Fibroblast of lung (primary cell): Measurements from ENCODE around the gene CAB39L. TPM values are rescaled to one million over a fixed set of nuclear protein-coding genes. Genes with fewer than 3 reads are reported as not detected.

Experiments used
- DNase-seq, 2 donors: peaks; one replicate each; pipeline versions ENCODE4 v3.0.0 to v3.0.0-alpha.2; 2010; ENCODE audit warnings: low read depth in 2 of 2
- H2AFZ ChIP-seq: 2 replicates; pipeline ENCODE4 v1.5.1; 2012; ENCODE audit warnings: low read length, control low read depth, inconsistent platforms
- H3K27ac ChIP-seq: 2 replicates; pipeline ENCODE4 v1.5.1; 2011; ENCODE audit warnings: low read length, control low read depth; ENCODE audit not compliant: insufficient read depth
- H3K27me3 ChIP-seq: 2 replicates; pipeline ENCODE4 v1.5.1; 2011; ENCODE audit warnings: mild to moderate bottlenecking, low read length; ENCODE audit not compliant: control insufficient read depth, insufficient read depth
- H3K36me3 ChIP-seq: 2 replicates; pipeline ENCODE4 v1.5.1; 2011; ENCODE audit warnings: low read length; ENCODE audit not compliant: control insufficient read depth, insufficient read depth
- H3K4me1 ChIP-seq: 2 replicates; pipeline ENCODE4 v1.5.1; 2011; ENCODE audit warnings: low read length; ENCODE audit not compliant: control insufficient read depth, insufficient read depth; ENCODE audit errors: extremely low read depth
- H3K4me2 ChIP-seq: 2 replicates; pipeline ENCODE4 v1.5.1; 2011; ENCODE audit warnings: low read length, control low read depth; ENCODE audit not compliant: insufficient read depth; ENCODE audit errors: extremely low read depth
- H3K4me3 ChIP-seq, 4 experiments: fragments of 200-600 bp in 1 of 4; sonication (generic) in 1 of 4; replicated peaks in 1 of 4; 2 replicates each; pipeline ENCODE4 v1.5.1; 2011 to 2016; ENCODE audit warnings: low read length in 4 of 4, low read depth in 3 of 4, mild to moderate bottlenecking in 3 of 4, control low read depth in 2 of 4, inconsistent platforms in 1 of 4, mixed read lengths in 1 of 4; ENCODE audit not compliant: insufficient read depth in 1 of 4; ENCODE audit errors: control extremely low read depth in 1 of 4
- H3K79me2 ChIP-seq: 2 replicates; pipeline ENCODE4 v1.5.1; 2012; ENCODE audit warnings: mild to moderate bottlenecking, low read length, inconsistent platforms; ENCODE audit not compliant: control insufficient read depth, insufficient read depth
- H3K9ac ChIP-seq: 2 replicates; pipeline ENCODE4 v1.5.1; 2011; ENCODE audit warnings: mild to moderate bottlenecking, low read length, control low read depth; ENCODE audit not compliant: insufficient read depth
- H3K9me3 ChIP-seq: 2 replicates; pipeline ENCODE4 v1.5.1; 2012; ENCODE audit warnings: low read depth, low read length; ENCODE audit not compliant: control insufficient read depth, insufficient read depth
- H4K20me1 ChIP-seq: 2 replicates; pipeline ENCODE4 v1.5.1; 2011; ENCODE audit warnings: low read length; ENCODE audit not compliant: control insufficient read depth, insufficient read depth; ENCODE audit errors: extremely low read depth
- EZH2 ChIP-seq: IDR thresholded peaks from 2 replicates; pipeline ENCODE4 v1.5.1; 2012; ENCODE audit warnings: low read length, control low read depth, mild to moderate bottlenecking; ENCODE audit errors: missing control alignments
- polyA plus RNA-seq, 2 donors: library from polyadenylated mRNA; depleted of rRNA in 1 of 2; stranded (reverse) in 1 of 2; unstranded in 1 of 2; fragments of >200 nt; gene quantifications; 2 replicates each; pipeline ENCODE4 v1.2.1, GENCODE V29; 2011 to 2012; ENCODE audit warnings: missing spikeins in 1 of 2
- total RNA-seq: library from RNA; depleted of rRNA; stranded (reverse); fragments of >200 nt; gene quantifications from 2 replicates; pipeline ENCODE4 v1.2.1, GENCODE V29; 2014
- TF ChIP-seq, protein P1 (sequence below), 2 donors: IDR thresholded peaks in 1 of 2; conservative IDR thresholded peaks in 1 of 2; 1 replicate in 1 of 2; 2 replicates in 1 of 2; pipeline ENCODE4 v1.5.1; 2011 to 2012; ENCODE audit warnings: low read length in 2 of 2, control low read depth in 1 of 2, inconsistent platforms in 1 of 2, low read depth in 1 of 2, mild to moderate bottlenecking in 1 of 2

The CAB39L gene
- total and polyA plus RNA-seq, 2 donors (not counting 1 experiment from before 2014, with no cell fraction given), result 9.4 to 13.0 TPM

- peaks cover 3% of the 10 kb centered on the region for H3K4me1 ChIP-seq
- no peak overlapping the region for H3K9ac ChIP-seq
- H3K36me3 ChIP-seq, result no peaks in the 10 kb centered on the region
- TF ChIP-seq, protein P1, sequence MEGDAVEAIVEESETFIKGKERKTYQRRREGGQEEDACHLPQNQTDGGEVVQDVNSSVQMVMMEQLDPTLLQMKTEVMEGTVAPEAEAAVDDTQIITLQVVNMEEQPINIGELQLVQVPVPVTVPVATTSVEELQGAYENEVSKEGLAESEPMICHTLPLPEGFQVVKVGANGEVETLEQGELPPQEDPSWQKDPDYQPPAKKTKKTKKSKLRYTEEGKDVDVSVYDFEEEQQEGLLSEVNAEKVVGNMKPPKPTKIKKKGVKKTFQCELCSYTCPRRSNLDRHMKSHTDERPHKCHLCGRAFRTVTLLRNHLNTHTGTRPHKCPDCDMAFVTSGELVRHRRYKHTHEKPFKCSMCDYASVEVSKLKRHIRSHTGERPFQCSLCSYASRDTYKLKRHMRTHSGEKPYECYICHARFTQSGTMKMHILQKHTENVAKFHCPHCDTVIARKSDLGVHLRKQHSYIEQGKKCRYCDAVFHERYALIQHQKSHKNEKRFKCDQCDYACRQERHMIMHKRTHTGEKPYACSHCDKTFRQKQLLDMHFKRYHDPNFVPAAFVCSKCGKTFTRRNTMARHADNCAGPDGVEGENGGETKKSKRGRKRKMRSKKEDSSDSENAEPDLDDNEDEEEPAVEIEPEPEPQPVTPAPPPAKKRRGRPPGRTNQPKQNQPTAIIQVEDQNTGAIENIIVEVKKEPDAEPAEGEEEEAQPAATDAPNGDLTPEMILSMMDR (conservative IDR thresholded peaks at IDR 0.05 in 1 of 2, IDR thresholded peaks at IDR 0.05 in 1 of 2; ENCODE audit: low read depth in 1 of 2, low read length in 2 of 2), result no peak
- no peak for TF ChIP-seq EZH2
- no peaks in the 10 kb centered on the region for H3K27me3 ChIP-seq
- H2AFZ ChIP-seq, result no peak overlapping the region
- no peak overlapping the region for H3K27ac ChIP-seq
- no peak overlapping the region for H3K4me2 ChIP-seq
- H3K79me2 ChIP-seq, result no peaks in the 10 kb centered on the region
- no peaks in the 10 kb centered on the region for H3K9me3 ChIP-seq
- H3K4me3 ChIP-seq, result no peak overlapping the region
- no peaks in the 10 kb centered on the region for H4K20me1 ChIP-seq
- peak; percentile 80 to 94 for DNase-seq
These were observed 150.9 kb downstream of the CAB39L start for GRCh38 chr13:49292742-49293486.

DNA sequence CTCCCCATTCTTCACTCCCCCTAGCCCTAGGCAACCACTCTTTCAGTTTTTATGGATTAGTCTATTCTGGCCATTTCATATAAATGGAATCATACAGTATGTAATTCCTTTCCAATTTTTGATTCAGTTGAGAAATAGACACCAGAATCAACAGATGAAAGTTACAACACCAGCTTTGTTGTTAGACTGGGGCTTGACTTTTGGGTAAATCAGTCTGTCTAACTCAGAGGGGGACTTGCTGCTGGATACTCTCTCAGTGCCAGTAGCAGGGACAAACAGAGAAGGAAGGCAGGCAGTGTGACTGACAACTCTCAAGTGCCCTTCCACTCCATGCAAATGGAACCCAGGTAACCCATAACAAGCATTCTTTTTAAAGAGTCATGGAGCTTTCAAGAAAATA, 155.4 kb downstream of the CAB39L start:
- Histone ChIP-seq H3K36me3 (no peaks in the 10 kb centered on the region), H3K27me3 (no peaks in the 10 kb centered on the region), H2AFZ (no peak overlapping the region), H3K4me2 (no peak overlapping the region), H3K9ac (no peak overlapping the region), H3K79me2 (no peaks in the 10 kb centered on the region), H3K4me3 (no peak overlapping the region), H4K20me1 (no peaks in the 10 kb centered on the region), H3K9me3 (no peaks in the 10 kb centered on the region), H3K27ac (no peak overlapping the region), H3K4me1 (peaks cover 3% of the 10 kb centered on the region)
- no peak for DNase-seq
- TF ChIP-seq, protein P1 (conservative IDR thresholded peaks at IDR 0.05 in 1 of 2, IDR thresholded peaks at IDR 0.05 in 1 of 2; ENCODE audit: low read depth in 1 of 2, low read length in 2 of 2), result no peak
- no peak for TF ChIP-seq EZH2

GRCh38 chr13:49287995-49288394, 155.9 kb downstream of the CAB39L start:
- Histone ChIP-seq H3K9ac (no peak overlapping the region), H4K20me1 (no peaks in the 10 kb centered on the region), H3K4me1 (peaks cover 3% of the 10 kb centered on the region), H3K79me2 (no peaks in the 10 kb centered on the region), H3K27ac (no peak overlapping the region), H3K4me3 (no peak overlapping the region), H2AFZ (no peak overlapping the region), H3K36me3 (no peaks in the 10 kb centered on the region), H3K27me3 (no peaks in the 10 kb centered on the region), H3K9me3 (no peaks in the 10 kb centered on the region), H3K4me2 (no peak overlapping the region)
- TF ChIP-seq, protein P1 (conservative IDR thresholded peaks at IDR 0.05 in 1 of 2, IDR thresholded peaks at IDR 0.05 in 1 of 2; ENCODE audit: low read depth in 1 of 2, low read length in 2 of 2), result no peak
- no peak for TF ChIP-seq EZH2
- no peak for DNase-seq
